HepG2 (cell line): ENCODE measurements around the gene VAPB. TPM values are rescaled to one million over a fixed set of nuclear protein-coding genes. Genes with fewer than 3 reads are reported as not detected.

ENCODE experiments used
- DR1 ChIP-seq: sonication (generic); formaldehyde crosslinking; IDR thresholded peaks from 2 replicates; pipeline ENCODE4 v1.8.0; 2021; ENCODE audit warnings: mild to moderate bottlenecking, missing genetic modification reagents, inconsistent platforms
- FOXK2 ChIP-seq: fragments of 450-650 bp; IDR thresholded peaks from 2 replicates; pipeline ENCODE4 v1.6.1; 2016
- RARG ChIP-seq: sonication (generic); formaldehyde crosslinking; IDR thresholded peaks from 2 replicates; pipeline ENCODE4 v1.4.0; 2020; ENCODE audit warnings: low read depth, mild to moderate bottlenecking, missing genetic modification reagents
- SRF ChIP-seq: IDR thresholded peaks from 2 replicates; pipeline ENCODE4 v1.6.1; 2011; ENCODE audit warnings: mild to moderate bottlenecking, low read depth, low read length, moderate library complexity
- SSRP1 ChIP-seq: IDR thresholded peaks from 2 replicates; pipeline ENCODE4 v1.6.1; 2016; ENCODE audit warnings: control low read depth
- ZFP62 ChIP-seq: sonication (generic); formaldehyde crosslinking; IDR thresholded peaks from 2 replicates; pipeline ENCODE4 v1.4.0; 2020; ENCODE audit warnings: missing genetic modification reagents
- ZNF230 ChIP-seq: sonication (generic); formaldehyde crosslinking; IDR thresholded peaks from 2 replicates; pipeline ENCODE4 v1.4.0; 2020; ENCODE audit warnings: mild to moderate bottlenecking, missing genetic modification reagents
- ZNF260 ChIP-seq: sonication (generic); formaldehyde crosslinking; IDR thresholded peaks from 2 replicates; pipeline ENCODE4 v1.4.0; 2020; ENCODE audit warnings: missing genetic modification reagents, low read depth, mild to moderate bottlenecking, borderline replicate concordance
- ZNF749 ChIP-seq: sonication (generic); formaldehyde crosslinking; IDR thresholded peaks from 2 replicates; pipeline ENCODE4 v1.8.0; 2022; ENCODE audit warnings: mild to moderate bottlenecking, missing genetic modification reagents, moderate library complexity, borderline replicate concordance
- ZNF773 ChIP-seq: sonication (generic); formaldehyde crosslinking; IDR thresholded peaks from 2 replicates; pipeline ENCODE4 v1.4.0; 2020; ENCODE audit warnings: missing genetic modification reagents, borderline replicate concordance
- polyA plus RNA-seq, 8 experiments: library from polyadenylated mRNA; depleted of rRNA in 3 of 8; stranded (reverse) in 7 of 8; unstranded in 1 of 8; fragments of >200 nt; fragmentation: Illumina TruSeq in 4 of 8; extraction: Trizol in 4 of 8; gene quantifications; 2 replicates each; pipeline versions ENCODE4 v1.2.1 to v1.2.3, GENCODE V29; 2011 to 2016; ENCODE audit warnings: low read depth in 4 of 8, missing spikeins in 1 of 8, mixed read lengths in 1 of 8; ENCODE audit not compliant: insufficient read depth in 1 of 8
- total RNA-seq, 5 experiments: library from RNA; depleted of rRNA; stranded (reverse); fragments of >200 nt; fragmentation: Illumina TruSeq; extraction: Trizol; gene quantifications; 2 replicates each; pipeline ENCODE4 v1.2.3, GENCODE V29; 2016; ENCODE audit warnings: low read depth in 1 of 5
- TF ChIP-seq, protein P1 (sequence below): sonication (generic); formaldehyde crosslinking; IDR thresholded peaks from 2 replicates; pipeline ENCODE4 v1.4.0; 2020; ENCODE audit warnings: missing genetic modification reagents
- TF ChIP-seq, protein P2 (sequence below): sonication (generic); formaldehyde crosslinking; IDR thresholded peaks from 2 replicates; pipeline ENCODE4 v1.5.1; 2020; ENCODE audit warnings: mild to moderate bottlenecking, missing genetic modification reagents, moderate library complexity
- TF ChIP-seq, protein P3 (sequence below), 2 experiments: sonication (generic) in 1 of 2; formaldehyde crosslinking in 1 of 2; IDR thresholded peaks; 2 replicates each; pipeline versions ENCODE4 v1.6.1 to v1.9.0; 2014 to 2022; ENCODE audit warnings: antibody characterized with exemption in 1 of 2, borderline replicate concordance in 1 of 2, inconsistent platforms in 1 of 2, low read depth in 1 of 2, missing genetic modification reagents in 1 of 2
- TF ChIP-seq, protein P4 (sequence below): sonication (generic); formaldehyde crosslinking; IDR thresholded peaks from 2 replicates; pipeline ENCODE4 v1.4.0; 2020; ENCODE audit warnings: missing genetic modification reagents, borderline replicate concordance

Gene VAPB
- total and polyA plus RNA-seq, 2 of the 13 experiments (the other 11 are each of a cell fraction or from before 2014, with no cell fraction given): 18.6 to 48.5 TPM

DNA sequence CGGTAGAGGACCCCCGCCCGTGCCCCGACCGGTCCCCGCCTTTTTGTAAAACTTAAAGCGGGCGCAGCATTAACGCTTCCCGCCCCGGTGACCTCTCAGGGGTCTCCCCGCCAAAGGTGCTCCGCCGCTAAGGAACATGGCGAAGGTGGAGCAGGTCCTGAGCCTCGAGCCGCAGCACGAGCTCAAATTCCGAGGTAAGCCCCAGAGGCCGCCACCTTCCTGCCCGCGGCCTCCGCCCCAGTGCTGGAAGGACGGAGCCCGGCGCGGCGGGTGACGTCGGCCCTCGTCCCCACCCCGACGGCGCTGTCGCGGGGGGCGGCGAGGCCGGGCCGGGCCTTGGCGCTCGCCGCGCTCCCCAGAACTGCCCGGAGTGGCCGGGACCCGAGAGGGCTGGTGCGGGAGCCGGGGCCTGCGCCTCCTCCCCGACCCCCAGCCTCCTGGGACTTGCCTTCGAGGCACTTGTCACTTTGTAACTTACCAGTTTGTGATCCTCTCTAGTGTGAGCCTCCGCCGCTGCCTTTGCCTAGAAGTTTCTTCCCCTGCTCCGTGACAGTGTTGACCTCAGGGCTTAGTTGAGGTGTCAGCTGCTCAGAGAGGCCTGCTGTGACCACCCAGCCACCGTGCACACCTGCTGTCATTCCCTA is 417 bp downstream of the VAPB start (continued):
- TF ChIP-seq, protein P1, sequence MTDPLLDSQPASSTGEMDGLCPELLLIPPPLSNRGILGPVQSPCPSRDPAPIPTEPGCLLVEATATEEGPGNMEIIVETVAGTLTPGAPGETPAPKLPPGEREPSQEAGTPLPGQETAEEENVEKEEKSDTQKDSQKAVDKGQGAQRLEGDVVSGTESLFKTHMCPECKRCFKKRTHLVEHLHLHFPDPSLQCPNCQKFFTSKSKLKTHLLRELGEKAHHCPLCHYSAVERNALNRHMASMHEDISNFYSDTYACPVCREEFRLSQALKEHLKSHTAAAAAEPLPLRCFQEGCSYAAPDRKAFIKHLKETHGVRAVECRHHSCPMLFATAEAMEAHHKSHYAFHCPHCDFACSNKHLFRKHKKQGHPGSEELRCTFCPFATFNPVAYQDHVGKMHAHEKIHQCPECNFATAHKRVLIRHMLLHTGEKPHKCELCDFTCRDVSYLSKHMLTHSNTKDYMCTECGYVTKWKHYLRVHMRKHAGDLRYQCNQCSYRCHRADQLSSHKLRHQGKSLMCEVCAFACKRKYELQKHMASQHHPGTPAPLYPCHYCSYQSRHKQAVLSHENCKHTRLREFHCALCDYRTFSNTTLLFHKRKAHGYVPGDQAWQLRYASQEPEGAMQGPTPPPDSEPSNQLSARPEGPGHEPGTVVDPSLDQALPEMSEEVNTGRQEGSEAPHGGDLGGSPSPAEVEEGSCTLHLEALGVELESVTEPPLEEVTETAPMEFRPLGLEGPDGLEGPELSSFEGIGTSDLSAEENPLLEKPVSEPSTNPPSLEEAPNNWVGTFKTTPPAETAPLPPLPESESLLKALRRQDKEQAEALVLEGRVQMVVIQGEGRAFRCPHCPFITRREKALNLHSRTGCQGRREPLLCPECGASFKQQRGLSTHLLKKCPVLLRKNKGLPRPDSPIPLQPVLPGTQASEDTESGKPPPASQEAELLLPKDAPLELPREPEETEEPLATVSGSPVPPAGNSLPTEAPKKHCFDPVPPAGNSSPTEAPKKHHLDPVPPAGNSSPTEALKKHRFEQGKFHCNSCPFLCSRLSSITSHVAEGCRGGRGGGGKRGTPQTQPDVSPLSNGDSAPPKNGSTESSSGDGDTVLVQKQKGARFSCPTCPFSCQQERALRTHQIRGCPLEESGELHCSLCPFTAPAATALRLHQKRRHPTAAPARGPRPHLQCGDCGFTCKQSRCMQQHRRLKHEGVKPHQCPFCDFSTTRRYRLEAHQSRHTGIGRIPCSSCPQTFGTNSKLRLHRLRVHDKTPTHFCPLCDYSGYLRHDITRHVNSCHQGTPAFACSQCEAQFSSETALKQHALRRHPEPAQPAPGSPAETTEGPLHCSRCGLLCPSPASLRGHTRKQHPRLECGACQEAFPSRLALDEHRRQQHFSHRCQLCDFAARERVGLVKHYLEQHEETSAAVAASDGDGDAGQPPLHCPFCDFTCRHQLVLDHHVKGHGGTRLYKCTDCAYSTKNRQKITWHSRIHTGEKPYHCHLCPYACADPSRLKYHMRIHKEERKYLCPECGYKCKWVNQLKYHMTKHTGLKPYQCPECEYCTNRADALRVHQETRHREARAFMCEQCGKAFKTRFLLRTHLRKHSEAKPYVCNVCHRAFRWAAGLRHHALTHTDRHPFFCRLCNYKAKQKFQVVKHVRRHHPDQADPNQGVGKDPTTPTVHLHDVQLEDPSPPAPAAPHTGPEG (CRISPR knock-in tag): peak; percentile 88; the same call in 1 of the 2 replicates
- no peak for TF ChIP-seq SSRP1 (CRISPR knock-in tag)
- no peak for TF ChIP-seq SRF
- no peak for TF ChIP-seq RARG (CRISPR knock-in tag)
- no peak for TF ChIP-seq FOXK2
- TF ChIP-seq ZNF749: no peak; the same call in 1 of the 2 replicates
- TF ChIP-seq, protein P2, sequence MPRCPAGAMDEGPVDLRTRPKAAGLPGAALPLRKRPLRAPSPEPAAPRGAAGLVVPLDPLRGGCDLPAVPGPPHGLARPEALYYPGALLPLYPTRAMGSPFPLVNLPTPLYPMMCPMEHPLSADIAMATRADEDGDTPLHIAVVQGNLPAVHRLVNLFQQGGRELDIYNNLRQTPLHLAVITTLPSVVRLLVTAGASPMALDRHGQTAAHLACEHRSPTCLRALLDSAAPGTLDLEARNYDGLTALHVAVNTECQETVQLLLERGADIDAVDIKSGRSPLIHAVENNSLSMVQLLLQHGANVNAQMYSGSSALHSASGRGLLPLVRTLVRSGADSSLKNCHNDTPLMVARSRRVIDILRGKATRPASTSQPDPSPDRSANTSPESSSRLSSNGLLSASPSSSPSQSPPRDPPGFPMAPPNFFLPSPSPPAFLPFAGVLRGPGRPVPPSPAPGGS: 0 out of 2 replicates have a peak, but pooled peaks have one; percentile 71
- 0 out of 2 replicates have a peak, but pooled peaks have one; percentile 7 for TF ChIP-seq ZNF230 (CRISPR knock-in tag)
- TF ChIP-seq ZNF260: no peak
- TF ChIP-seq ZFP62 (CRISPR knock-in tag): no peak; the same call in 1 of the 2 replicates
- TF ChIP-seq, protein P3, sequence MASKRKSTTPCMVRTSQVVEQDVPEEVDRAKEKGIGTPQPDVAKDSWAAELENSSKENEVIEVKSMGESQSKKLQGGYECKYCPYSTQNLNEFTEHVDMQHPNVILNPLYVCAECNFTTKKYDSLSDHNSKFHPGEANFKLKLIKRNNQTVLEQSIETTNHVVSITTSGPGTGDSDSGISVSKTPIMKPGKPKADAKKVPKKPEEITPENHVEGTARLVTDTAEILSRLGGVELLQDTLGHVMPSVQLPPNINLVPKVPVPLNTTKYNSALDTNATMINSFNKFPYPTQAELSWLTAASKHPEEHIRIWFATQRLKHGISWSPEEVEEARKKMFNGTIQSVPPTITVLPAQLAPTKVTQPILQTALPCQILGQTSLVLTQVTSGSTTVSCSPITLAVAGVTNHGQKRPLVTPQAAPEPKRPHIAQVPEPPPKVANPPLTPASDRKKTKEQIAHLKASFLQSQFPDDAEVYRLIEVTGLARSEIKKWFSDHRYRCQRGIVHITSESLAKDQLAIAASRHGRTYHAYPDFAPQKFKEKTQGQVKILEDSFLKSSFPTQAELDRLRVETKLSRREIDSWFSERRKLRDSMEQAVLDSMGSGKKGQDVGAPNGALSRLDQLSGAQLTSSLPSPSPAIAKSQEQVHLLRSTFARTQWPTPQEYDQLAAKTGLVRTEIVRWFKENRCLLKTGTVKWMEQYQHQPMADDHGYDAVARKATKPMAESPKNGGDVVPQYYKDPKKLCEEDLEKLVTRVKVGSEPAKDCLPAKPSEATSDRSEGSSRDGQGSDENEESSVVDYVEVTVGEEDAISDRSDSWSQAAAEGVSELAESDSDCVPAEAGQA (IDR thresholded peaks at IDR 0.05; ENCODE audit: low read depth): 0 out of 2 replicates have a peak, but pooled peaks have one; percentile 2
- TF ChIP-seq, protein P3 (CRISPR knock-in tag; IDR thresholded peaks at IDR 0.05; ENCODE audit: borderline replicate concordance): no peak
- TF ChIP-seq, protein P4, sequence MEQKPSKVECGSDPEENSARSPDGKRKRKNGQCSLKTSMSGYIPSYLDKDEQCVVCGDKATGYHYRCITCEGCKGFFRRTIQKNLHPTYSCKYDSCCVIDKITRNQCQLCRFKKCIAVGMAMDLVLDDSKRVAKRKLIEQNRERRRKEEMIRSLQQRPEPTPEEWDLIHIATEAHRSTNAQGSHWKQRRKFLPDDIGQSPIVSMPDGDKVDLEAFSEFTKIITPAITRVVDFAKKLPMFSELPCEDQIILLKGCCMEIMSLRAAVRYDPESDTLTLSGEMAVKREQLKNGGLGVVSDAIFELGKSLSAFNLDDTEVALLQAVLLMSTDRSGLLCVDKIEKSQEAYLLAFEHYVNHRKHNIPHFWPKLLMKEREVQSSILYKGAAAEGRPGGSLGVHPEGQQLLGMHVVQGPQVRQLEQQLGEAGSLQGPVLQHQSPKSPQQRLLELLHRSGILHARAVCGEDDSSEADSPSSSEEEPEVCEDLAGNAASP (CRISPR knock-in tag): no peak
- TF ChIP-seq ZNF773 (CRISPR knock-in tag): peak; percentile 83; the same call in 1 of the 2 replicates
- TF ChIP-seq DR1 (CRISPR knock-in tag): no peak; the same call in 1 of the 2 replicates
